ENCODE measurements around the gene SULT1A1. TPM values are rescaled to one million over a fixed set of nuclear protein-coding genes. Genes with fewer than 3 reads are reported as not detected.

SULT1A1 gene
- total and polyA plus RNA-seq, 2 donors (not counting 1 experiment from before 2014, with no cell fraction given): 4.2 to 7.1 TPM

DNA sequence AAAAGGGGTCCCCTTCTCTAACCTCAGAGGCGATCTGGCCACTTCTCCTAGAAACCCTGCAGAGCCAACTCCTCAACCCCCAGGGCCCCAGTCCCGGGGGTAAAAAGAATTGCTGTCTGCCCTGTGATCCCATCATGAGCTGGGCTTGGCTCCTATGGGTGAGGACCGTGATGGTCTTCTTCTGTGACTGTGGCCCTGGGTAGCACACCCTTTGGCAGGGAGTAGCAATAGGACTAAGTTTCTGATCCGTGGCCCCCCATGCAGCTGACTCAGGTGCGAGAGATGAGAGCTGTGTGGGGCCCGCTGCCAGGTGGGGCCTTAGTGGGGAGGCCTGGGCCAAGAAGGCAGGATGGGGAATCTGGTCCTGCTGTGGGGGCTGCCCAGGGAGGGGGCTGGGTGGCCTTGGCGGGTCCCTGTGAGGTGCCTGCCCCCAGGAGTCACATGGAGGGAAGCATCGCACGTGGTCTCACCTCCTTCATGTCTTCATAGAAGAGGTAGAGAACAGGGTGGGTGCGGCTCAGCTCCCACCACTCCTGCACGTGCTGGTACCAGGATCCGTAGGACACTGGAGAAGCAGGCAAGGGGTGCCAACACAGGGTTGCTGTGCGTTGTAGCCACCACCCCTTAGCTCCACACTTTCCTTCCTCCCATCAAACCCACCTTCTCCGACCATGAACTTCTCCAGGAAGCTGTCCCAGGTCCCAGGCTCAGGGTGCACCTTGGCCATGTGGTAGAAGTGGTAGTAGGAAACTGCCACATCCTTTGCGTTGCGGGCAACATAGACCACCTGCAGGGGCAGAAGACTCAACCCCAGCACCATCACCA is 3.3 kb downstream of the SULT1A1 start:
- Histone ChIP-seq H3K4me2 (replicated peaks; ENCODE audit: low read depth, low read length, poor library complexity, severe bottlenecking) (no peak overlapping the region), H2AFZ (ENCODE audit: insufficient read depth, low read depth, low read length, poor library complexity, severe bottlenecking) (no peak overlapping the region), H3K9me3 (ENCODE audit: control extremely low read depth in 1 of 3, control insufficient read depth in 2 of 3, insufficient read depth in 1 of 3, low read length in 2 of 3) (no peaks in the 10 kb centered on the region), H3K36me3 (replicated peaks in 1 of 2; ENCODE audit: control extremely low read depth in 1 of 2, control insufficient read depth in 1 of 2, extremely low read depth in 1 of 2, insufficient read depth in 2 of 2, low read length in 1 of 2) (no peaks in the 10 kb centered on the region), H3K27ac (ENCODE audit: low read length in 2 of 2) (no peak overlapping the region), H3K4me1 (ENCODE audit: control insufficient read depth in 2 of 2, insufficient read depth in 2 of 2, low read length in 2 of 2) (no peaks in the 10 kb centered on the region), H3K79me2 (ENCODE audit: control insufficient read depth, insufficient read depth, low read length) (no peaks in the 10 kb centered on the region), H4K20me1 (ENCODE audit: control insufficient read depth, insufficient read depth, low read length, poor library complexity, severe bottlenecking) (no peaks in the 10 kb centered on the region), H3K4me3 (ENCODE audit: control extremely low read depth in 1 of 5, extremely low read depth in 1 of 5, insufficient read depth in 1 of 5, low read depth in 2 of 5, low read length in 4 of 5) (no peak overlapping the region), H3K9ac (ENCODE audit: low read length) (no peak overlapping the region), H3K27me3 (replicated peaks in 1 of 4; ENCODE audit: control extremely low read depth in 1 of 4, control insufficient read depth in 3 of 4, insufficient read depth in 4 of 4, low read length in 3 of 4) (no peaks in the 10 kb centered on the region)
- ChIA-PET CTCF (no interaction called here), POLR2A (no interaction called here)
- no peak for TF ChIP-seq EZH2 (IDR thresholded peaks at IDR 0.05; ENCODE audit: borderline replicate concordance, insufficient read depth, low read depth, low read length, poor library complexity, severe bottlenecking)
- TF ChIP-seq, protein P1, sequence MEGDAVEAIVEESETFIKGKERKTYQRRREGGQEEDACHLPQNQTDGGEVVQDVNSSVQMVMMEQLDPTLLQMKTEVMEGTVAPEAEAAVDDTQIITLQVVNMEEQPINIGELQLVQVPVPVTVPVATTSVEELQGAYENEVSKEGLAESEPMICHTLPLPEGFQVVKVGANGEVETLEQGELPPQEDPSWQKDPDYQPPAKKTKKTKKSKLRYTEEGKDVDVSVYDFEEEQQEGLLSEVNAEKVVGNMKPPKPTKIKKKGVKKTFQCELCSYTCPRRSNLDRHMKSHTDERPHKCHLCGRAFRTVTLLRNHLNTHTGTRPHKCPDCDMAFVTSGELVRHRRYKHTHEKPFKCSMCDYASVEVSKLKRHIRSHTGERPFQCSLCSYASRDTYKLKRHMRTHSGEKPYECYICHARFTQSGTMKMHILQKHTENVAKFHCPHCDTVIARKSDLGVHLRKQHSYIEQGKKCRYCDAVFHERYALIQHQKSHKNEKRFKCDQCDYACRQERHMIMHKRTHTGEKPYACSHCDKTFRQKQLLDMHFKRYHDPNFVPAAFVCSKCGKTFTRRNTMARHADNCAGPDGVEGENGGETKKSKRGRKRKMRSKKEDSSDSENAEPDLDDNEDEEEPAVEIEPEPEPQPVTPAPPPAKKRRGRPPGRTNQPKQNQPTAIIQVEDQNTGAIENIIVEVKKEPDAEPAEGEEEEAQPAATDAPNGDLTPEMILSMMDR (IDR thresholded peaks at IDR 0.05): no peak
- Mint-ChIP-seq H3K4me1 (peaks cover 4% of the 10 kb centered on the region), H3K9me3 (ENCODE audit: insufficient read depth) (no peaks in the 10 kb centered on the region), H3K4me3 (no peak overlapping the region), H3K27me3 (no peaks in the 10 kb centered on the region), H3K27ac (no peak overlapping the region)
- ATAC-seq (ENCODE audit: low read depth) (no peak), DNase-seq (no peak)
- intact Hi-C loops (cut with micrococcal nuclease): no loop called here
- 84% methylated on average over 8 of the region's 16 CpGs for WGBS (ENCODE audit: insufficient coverage)

DNA sequence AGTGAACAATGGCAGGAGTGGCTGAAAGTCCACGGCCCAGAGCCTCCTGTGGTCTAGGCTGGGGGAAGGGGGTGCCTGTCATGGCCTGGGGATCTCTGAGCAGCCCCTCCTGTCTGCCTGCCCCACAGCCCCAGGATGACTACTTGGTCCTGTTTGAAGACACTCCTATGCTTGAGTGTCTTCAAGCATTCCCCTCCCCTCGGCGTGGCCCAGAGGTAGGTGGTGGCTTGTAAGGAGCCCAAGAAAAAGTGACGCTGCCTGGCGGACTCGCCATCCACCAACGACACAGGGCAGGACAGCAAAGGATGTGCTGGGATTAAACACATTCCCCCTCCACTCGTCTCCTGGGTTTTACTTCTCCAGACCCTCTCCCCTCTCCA is 5.7 kb downstream of the SULT1A1 start:
- H3K4me2 ChIP-seq (replicated peaks; ENCODE audit: low read depth, low read length, poor library complexity, severe bottlenecking): no peak overlapping the region
- Mint-ChIP-seq H3K4me1 (peaks cover 3% of the 10 kb centered on the region), H3K9me3 (ENCODE audit: insufficient read depth) (no peaks in the 10 kb centered on the region), H3K27ac (no peak overlapping the region), H3K4me3 (no peak overlapping the region), H3K27me3 (no peaks in the 10 kb centered on the region)
- no peak overlapping the region for H2AFZ ChIP-seq (ENCODE audit: insufficient read depth, low read depth, low read length, poor library complexity, severe bottlenecking)
- DNase-seq (no peak), ATAC-seq (ENCODE audit: low read depth) (no peak)
- no peak overlapping the region for H3K27ac ChIP-seq (ENCODE audit: low read length in 2 of 2)
- TF ChIP-seq, protein P1 (IDR thresholded peaks at IDR 0.05): no peak
- no peak for TF ChIP-seq EZH2 (IDR thresholded peaks at IDR 0.05; ENCODE audit: borderline replicate concordance, insufficient read depth, low read depth, low read length, poor library complexity, severe bottlenecking)
- ChIA-PET CTCF (no interaction called here), POLR2A (no interaction called here)
- intact Hi-C loops (cut with micrococcal nuclease): no loop called here
- H3K4me1 ChIP-seq (ENCODE audit: control insufficient read depth in 2 of 2, insufficient read depth in 2 of 2, low read length in 2 of 2): no peaks in the 10 kb centered on the region
- WGBS (ENCODE audit: insufficient coverage): 94% methylated on average over 5 of the region's 8 CpGs
- no peaks in the 10 kb centered on the region for H3K9me3 ChIP-seq (ENCODE audit: control extremely low read depth in 1 of 3, control insufficient read depth in 2 of 3, insufficient read depth in 1 of 3, low read length in 2 of 3)
- no peaks in the 10 kb centered on the region for H3K27me3 ChIP-seq (replicated peaks in 1 of 4; ENCODE audit: control extremely low read depth in 1 of 4, control insufficient read depth in 3 of 4, insufficient read depth in 4 of 4, low read length in 3 of 4)
- no peaks in the 10 kb centered on the region for H4K20me1 ChIP-seq (ENCODE audit: control insufficient read depth, insufficient read depth, low read length, poor library complexity, severe bottlenecking)
- no peak overlapping the region for H3K9ac ChIP-seq (ENCODE audit: low read length)
- no peak overlapping the region for H3K4me3 ChIP-seq (ENCODE audit: control extremely low read depth in 1 of 5, extremely low read depth in 1 of 5, insufficient read depth in 1 of 5, low read depth in 2 of 5, low read length in 4 of 5)
- H3K36me3 ChIP-seq (replicated peaks in 1 of 2; ENCODE audit: control extremely low read depth in 1 of 2, control insufficient read depth in 1 of 2, extremely low read depth in 1 of 2, insufficient read depth in 2 of 2, low read length in 1 of 2): no peaks in the 10 kb centered on the region
- no peaks in the 10 kb centered on the region for H3K79me2 ChIP-seq (ENCODE audit: control insufficient read depth, insufficient read depth, low read length)
